22Rv1 (cell line): ENCODE measurements around the gene CTNNB1.

Source experiments
- CTCF ChIP-seq: fragments of 450-650 bp; IDR thresholded peaks from 2 replicates; pipeline ENCODE4 v1.5.1; 2017; ENCODE audit warnings: mild to moderate bottlenecking
- ZFX ChIP-seq: fragments of 450-650 bp; IDR thresholded peaks from 2 replicates; pipeline ENCODE4 v1.6.1; 2017; ENCODE audit warnings: antibody characterized with exemption, borderline replicate concordance

- TF ChIP-seq CTCF (no peak), ZFX (no peak)
Observed at GRCh38 chr3:41198950-41199865, at the start of gene CTNNB1.
